ENCODE measurements around the gene SUGCT. TPM values are rescaled to one million over a fixed set of nuclear protein-coding genes. Genes with fewer than 3 reads are reported as not detected.

The SUGCT gene
- total RNA-seq, 1 experiment from 2014 or later = 5.4 TPM

DNA sequence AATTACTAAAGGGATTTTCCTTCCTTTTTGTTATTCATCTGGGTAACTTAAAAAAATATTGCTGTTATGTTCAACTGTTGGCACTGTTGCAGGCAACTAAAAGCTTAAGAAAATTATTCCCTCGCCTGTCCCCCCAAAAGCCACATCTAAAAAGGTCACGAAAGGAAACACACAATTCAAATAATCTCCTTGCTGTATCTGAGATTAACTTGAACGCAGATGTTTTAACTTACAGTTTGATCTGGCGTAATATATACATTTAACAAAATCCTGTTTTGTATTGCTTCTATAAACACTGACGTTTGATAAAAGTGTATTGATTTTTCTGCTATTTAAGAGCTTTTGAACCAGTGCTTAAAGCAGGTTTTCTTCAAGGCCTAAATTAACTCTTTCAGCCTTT lies 432.1 kb downstream of the SUGCT start:
- no peaks in the 10 kb centered on the region for H3K79me1 ChIP-seq (ENCODE audit: insufficient read depth, low read depth, low read length, poor library complexity, severe bottlenecking)
- no peaks in the 10 kb centered on the region for H3K9me3 Mint-ChIP-seq
- H3K4me1 Mint-ChIP-seq = peaks cover 22 to 23% of the 10 kb centered on the region in 2 experiments
- H3K4me2 ChIP-seq (ENCODE audit: insufficient read depth, insufficient read length, low read length) = no peak overlapping the region
- no peak overlapping the region for H2BK12ac ChIP-seq (ENCODE audit: insufficient read length, low read depth, low read length)
- WGBS (ENCODE audit: extremely low coverage, insufficient read length, low lambda C conversion rate) = no CpG with 5 or more reads among the region's 5 CpGs
- no peaks in the 10 kb centered on the region for H3K9me3 ChIP-seq (ENCODE audit: control insufficient read depth, low read depth, low read length)
- no peak overlapping the region for H3K4ac ChIP-seq (ENCODE audit: low read depth, low read length)
- no peaks in the 10 kb centered on the region for H3K27me3 Mint-ChIP-seq (ENCODE audit: low read depth)
- H4K91ac ChIP-seq (ENCODE audit: insufficient read length, low read depth, low read length) = no peak overlapping the region
- no peak overlapping the region for H3K14ac ChIP-seq (ENCODE audit: insufficient read depth, low read length)
- no peak overlapping the region for H2BK5ac ChIP-seq (ENCODE audit: insufficient read length, low read length)
- no peak overlapping the region for H2BK120ac ChIP-seq (ENCODE audit: low read depth, low read length, poor library complexity, severe bottlenecking)
- H3K56ac ChIP-seq (ENCODE audit: insufficient read length, low read depth, low read length) = no peak overlapping the region
- H4K20me1 ChIP-seq (ENCODE audit: control insufficient read depth, insufficient read depth, insufficient read length) = no peaks in the 10 kb centered on the region
- H2BK20ac ChIP-seq (ENCODE audit: low read depth, low read length, poor library complexity, severe bottlenecking) = no peak overlapping the region
- no peak overlapping the region for H2BK15ac ChIP-seq (ENCODE audit: low read depth, low read length)
- TF ChIP-seq, protein P1, sequence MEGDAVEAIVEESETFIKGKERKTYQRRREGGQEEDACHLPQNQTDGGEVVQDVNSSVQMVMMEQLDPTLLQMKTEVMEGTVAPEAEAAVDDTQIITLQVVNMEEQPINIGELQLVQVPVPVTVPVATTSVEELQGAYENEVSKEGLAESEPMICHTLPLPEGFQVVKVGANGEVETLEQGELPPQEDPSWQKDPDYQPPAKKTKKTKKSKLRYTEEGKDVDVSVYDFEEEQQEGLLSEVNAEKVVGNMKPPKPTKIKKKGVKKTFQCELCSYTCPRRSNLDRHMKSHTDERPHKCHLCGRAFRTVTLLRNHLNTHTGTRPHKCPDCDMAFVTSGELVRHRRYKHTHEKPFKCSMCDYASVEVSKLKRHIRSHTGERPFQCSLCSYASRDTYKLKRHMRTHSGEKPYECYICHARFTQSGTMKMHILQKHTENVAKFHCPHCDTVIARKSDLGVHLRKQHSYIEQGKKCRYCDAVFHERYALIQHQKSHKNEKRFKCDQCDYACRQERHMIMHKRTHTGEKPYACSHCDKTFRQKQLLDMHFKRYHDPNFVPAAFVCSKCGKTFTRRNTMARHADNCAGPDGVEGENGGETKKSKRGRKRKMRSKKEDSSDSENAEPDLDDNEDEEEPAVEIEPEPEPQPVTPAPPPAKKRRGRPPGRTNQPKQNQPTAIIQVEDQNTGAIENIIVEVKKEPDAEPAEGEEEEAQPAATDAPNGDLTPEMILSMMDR (conservative IDR thresholded peaks at IDR 0.05) = no peak
- H3K27me3 ChIP-seq (ENCODE audit: insufficient read depth, low read length) = no peaks in the 10 kb centered on the region
- no peak overlapping the region for H3K18ac ChIP-seq (ENCODE audit: insufficient read length, low read depth, low read length)
- H4K5ac ChIP-seq (ENCODE audit: insufficient read length, low read depth, low read length) = no peak overlapping the region
- H3K4me3 Mint-ChIP-seq = no peak overlapping the region
- no peak for DNase-seq
- no peak overlapping the region for H2AFZ ChIP-seq (ENCODE audit: low read length)
- H3K79me2 ChIP-seq (ENCODE audit: insufficient read depth, low read length) = no peaks in the 10 kb centered on the region
- no peak overlapping the region for H3K27ac Mint-ChIP-seq
- no peak overlapping the region for H3T11ph ChIP-seq (ENCODE audit: low read length)
- no peak overlapping the region for H4K8ac ChIP-seq (replicated peaks; ENCODE audit: insufficient read length, low read depth, low read length)
- H3K27ac ChIP-seq (ENCODE audit: insufficient read length, low read depth, low read length) = no peak overlapping the region
- no peak overlapping the region for H3K9ac ChIP-seq (ENCODE audit: extremely low read depth, insufficient read length, low read length)
- H3K23me2 ChIP-seq (ENCODE audit: insufficient read length, low read depth, low read length, poor library complexity, severe bottlenecking) = no peaks in the 10 kb centered on the region
- H3K4me1 ChIP-seq (ENCODE audit: insufficient read depth, low read length) = peaks cover 5% of the 10 kb centered on the region
- no peak overlapping the region for H2AK5ac ChIP-seq (ENCODE audit: insufficient read length, low read length)
- H3K36me3 Mint-ChIP-seq (ENCODE audit: insufficient read depth in 1 of 3, low read depth in 3 of 3) = no peaks in the 10 kb centered on the region
- no peak overlapping the region for H3K23ac ChIP-seq (ENCODE audit: insufficient read length, low read depth, low read length)
